ENCODE measurements around the gene MCU. TPM values are rescaled to one million over a fixed set of nuclear protein-coding genes. Genes with fewer than 3 reads are reported as not detected.

The MCU gene
- total RNA-seq, 1 experiment from 2014 or later, result 26.8 TPM

DNA sequence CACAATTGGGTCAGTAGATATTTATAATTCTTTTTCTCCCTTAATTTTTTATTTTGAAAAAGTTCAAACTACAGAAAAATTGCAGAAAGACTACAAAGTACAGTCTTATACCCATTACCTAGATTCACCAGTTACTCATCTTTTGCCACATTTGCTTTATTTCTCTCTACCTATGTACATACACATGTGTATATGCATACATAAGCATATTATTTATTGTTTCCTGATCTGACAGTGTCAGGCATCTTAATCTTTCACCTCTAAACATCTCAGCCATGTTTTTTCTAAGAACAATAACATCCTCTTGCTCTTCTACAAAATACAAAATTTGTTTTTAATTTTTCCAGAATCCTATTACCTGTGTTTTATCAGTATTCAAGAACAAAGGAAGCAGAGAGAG is 133.2 kb downstream of the MCU start:
- ATAC-seq, result no peak
- CTCF ChIA-PET, result interaction anchor here (2.4 kb wide), 1 partner anchor 9 kb away, joined by 10 read pairs; no protein-coding TSS in a partner anchor
- no TSS peak for BruUV-seq (replicated peaks)

More for the DNA sequence above, 133.2 kb downstream of the MCU start:
- Histone ChIP-seq H3K27me3 (ENCODE audit: insufficient read depth, low read length) (no peaks in the 10 kb centered on the region), H3K36me3 (ENCODE audit: control insufficient read depth in 1 of 2, insufficient read depth in 2 of 2, low read length in 2 of 2) (no peaks in the 10 kb centered on the region), H3K79me2 (ENCODE audit: insufficient read depth, low read length) (no peaks in the 10 kb centered on the region), H3K9ac (ENCODE audit: low read length) (no peak overlapping the region), H3K4me2 (ENCODE audit: low read length) (no peak overlapping the region), H3K27ac (ENCODE audit: low read depth, low read length) (no peak overlapping the region), H3K9me3 (ENCODE audit: control insufficient read depth in 1 of 2, insufficient read depth in 1 of 2, low read depth in 1 of 2, low read length in 2 of 2) (no peaks in the 10 kb centered on the region), H2AFZ (ENCODE audit: low read depth, low read length, poor library complexity, severe bottlenecking) (no peak overlapping the region), H3K4me3 (replicated peaks in 1 of 2; ENCODE audit: low read depth in 1 of 2, low read length in 2 of 2) (no peak overlapping the region), H3K9me2 (ENCODE audit: insufficient read depth) (no peaks in the 10 kb centered on the region), H3K4me1 (ENCODE audit: control insufficient read depth in 1 of 2, insufficient read depth in 2 of 2, low read length in 2 of 2) (0 out of 4 replicates have a peak, but pooled peaks cover 0 to 4% of the 10 kb centered on the region in 2 experiments), H4K20me1 (ENCODE audit: insufficient read depth) (no peaks in the 10 kb centered on the region)
- DNase-seq (ENCODE audit: low read depth, low spot score), result no peak
- ChIA-PET RAD21 (ENCODE audit: low non-redundant PET in 1 of 2, low total read pairs in 2 of 2, uncharacterized antibody in 2 of 2, unreplicated experiment in 2 of 2) (no interaction called here), POLR2A (no interaction called here)
- TF ChIP-seq EZH2phosphoT487 (IDR thresholded peaks at IDR 0.05; ENCODE audit: borderline replicate concordance) (no peak), SP1 (IDR thresholded peaks at IDR 0.05; ENCODE audit: low read depth) (no peak), CBX3 (IDR thresholded peaks at IDR 0.05; ENCODE audit: low read depth) (no peak), RAD21 (IDR thresholded peaks at IDR 0.05; ENCODE audit: low read depth) (no peak)
- TF ChIP-seq, protein P1, sequence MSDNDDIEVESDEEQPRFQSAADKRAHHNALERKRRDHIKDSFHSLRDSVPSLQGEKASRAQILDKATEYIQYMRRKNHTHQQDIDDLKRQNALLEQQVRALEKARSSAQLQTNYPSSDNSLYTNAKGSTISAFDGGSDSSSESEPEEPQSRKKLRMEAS (IDR thresholded peaks at IDR 0.05), result no peak
- TF ChIP-seq, protein P2, sequence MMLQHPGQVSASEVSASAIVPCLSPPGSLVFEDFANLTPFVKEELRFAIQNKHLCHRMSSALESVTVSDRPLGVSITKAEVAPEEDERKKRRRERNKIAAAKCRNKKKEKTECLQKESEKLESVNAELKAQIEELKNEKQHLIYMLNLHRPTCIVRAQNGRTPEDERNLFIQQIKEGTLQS (IDR thresholded peaks at IDR 0.05), result no peak
- TF ChIP-seq, protein P3, sequence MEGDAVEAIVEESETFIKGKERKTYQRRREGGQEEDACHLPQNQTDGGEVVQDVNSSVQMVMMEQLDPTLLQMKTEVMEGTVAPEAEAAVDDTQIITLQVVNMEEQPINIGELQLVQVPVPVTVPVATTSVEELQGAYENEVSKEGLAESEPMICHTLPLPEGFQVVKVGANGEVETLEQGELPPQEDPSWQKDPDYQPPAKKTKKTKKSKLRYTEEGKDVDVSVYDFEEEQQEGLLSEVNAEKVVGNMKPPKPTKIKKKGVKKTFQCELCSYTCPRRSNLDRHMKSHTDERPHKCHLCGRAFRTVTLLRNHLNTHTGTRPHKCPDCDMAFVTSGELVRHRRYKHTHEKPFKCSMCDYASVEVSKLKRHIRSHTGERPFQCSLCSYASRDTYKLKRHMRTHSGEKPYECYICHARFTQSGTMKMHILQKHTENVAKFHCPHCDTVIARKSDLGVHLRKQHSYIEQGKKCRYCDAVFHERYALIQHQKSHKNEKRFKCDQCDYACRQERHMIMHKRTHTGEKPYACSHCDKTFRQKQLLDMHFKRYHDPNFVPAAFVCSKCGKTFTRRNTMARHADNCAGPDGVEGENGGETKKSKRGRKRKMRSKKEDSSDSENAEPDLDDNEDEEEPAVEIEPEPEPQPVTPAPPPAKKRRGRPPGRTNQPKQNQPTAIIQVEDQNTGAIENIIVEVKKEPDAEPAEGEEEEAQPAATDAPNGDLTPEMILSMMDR (IDR thresholded peaks at IDR 0.05 in 2 of 3, conservative IDR thresholded peaks at IDR 0.05 in 1 of 3; ENCODE audit: borderline replicate concordance in 1 of 3, insufficient read depth in 1 of 3, low read depth in 2 of 3, low read length in 2 of 3), result no peak
- TF ChIP-seq, protein P4, sequence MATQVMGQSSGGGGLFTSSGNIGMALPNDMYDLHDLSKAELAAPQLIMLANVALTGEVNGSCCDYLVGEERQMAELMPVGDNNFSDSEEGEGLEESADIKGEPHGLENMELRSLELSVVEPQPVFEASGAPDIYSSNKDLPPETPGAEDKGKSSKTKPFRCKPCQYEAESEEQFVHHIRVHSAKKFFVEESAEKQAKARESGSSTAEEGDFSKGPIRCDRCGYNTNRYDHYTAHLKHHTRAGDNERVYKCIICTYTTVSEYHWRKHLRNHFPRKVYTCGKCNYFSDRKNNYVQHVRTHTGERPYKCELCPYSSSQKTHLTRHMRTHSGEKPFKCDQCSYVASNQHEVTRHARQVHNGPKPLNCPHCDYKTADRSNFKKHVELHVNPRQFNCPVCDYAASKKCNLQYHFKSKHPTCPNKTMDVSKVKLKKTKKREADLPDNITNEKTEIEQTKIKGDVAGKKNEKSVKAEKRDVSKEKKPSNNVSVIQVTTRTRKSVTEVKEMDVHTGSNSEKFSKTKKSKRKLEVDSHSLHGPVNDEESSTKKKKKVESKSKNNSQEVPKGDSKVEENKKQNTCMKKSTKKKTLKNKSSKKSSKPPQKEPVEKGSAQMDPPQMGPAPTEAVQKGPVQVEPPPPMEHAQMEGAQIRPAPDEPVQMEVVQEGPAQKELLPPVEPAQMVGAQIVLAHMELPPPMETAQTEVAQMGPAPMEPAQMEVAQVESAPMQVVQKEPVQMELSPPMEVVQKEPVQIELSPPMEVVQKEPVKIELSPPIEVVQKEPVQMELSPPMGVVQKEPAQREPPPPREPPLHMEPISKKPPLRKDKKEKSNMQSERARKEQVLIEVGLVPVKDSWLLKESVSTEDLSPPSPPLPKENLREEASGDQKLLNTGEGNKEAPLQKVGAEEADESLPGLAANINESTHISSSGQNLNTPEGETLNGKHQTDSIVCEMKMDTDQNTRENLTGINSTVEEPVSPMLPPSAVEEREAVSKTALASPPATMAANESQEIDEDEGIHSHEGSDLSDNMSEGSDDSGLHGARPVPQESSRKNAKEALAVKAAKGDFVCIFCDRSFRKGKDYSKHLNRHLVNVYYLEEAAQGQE (IDR thresholded peaks at IDR 0.05; ENCODE audit: low read depth), result no peak
- intact Hi-C loops (cut with micrococcal nuclease), result no loop called here

All from HCT116 (cell line).